Activated CD8-positive, alpha-beta memory T cell treated with anti-CD3 and anti-CD28 coated beads for 48 hours (primary cell): ENCODE data around the gene COPS7A.

Experiments
- DNase-seq, 3 experiments: peaks; one replicate each; pipeline ENCODE4 v3.0.0-alpha.2; 2020; ENCODE audit warnings: low read depth in 2 of 3, low spot score in 2 of 3

The COPS7A gene

DNA sequence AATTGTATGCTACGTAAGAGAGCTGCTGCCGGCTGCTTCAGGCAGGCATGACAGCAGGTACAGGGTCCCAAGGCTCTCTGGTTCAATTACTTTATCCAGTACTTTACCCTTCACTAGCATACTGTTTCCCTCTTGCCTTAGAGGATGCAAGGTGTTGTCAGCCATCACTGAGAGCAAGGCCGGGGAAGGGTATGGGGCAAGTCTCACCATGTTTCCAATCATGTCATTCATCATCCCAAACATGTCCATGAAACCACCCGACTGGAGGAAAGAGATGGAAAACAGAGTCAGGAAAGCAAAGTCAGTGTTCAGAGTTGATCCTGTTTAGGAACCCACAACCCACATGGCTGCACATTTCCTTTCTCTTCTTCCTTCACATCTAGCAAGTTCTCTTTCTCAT lies 26.7 kb downstream of the COPS7A start:
- no peak for DNase-seq

- DNase-seq, result no peak
These were observed 27.9 kb downstream of the COPS7A start for GRCh38 chr12:6751767-6752166.

- DNase-seq, result no peak
These were observed 28.5 kb downstream of the COPS7A start for GRCh38 chr12:6752167-6752920.

GRCh38 chr12:6752921-6753771 lies 29.3 kb downstream of the COPS7A start, which contains the start of gene MLF2:
Gene MLF2 (minus strand): TSS chr12:6753141. CDS start chr12:6752334, 807 bp downstream.
- DNase-seq, result peak; percentile 93 to 96 (median 96)

DNA sequence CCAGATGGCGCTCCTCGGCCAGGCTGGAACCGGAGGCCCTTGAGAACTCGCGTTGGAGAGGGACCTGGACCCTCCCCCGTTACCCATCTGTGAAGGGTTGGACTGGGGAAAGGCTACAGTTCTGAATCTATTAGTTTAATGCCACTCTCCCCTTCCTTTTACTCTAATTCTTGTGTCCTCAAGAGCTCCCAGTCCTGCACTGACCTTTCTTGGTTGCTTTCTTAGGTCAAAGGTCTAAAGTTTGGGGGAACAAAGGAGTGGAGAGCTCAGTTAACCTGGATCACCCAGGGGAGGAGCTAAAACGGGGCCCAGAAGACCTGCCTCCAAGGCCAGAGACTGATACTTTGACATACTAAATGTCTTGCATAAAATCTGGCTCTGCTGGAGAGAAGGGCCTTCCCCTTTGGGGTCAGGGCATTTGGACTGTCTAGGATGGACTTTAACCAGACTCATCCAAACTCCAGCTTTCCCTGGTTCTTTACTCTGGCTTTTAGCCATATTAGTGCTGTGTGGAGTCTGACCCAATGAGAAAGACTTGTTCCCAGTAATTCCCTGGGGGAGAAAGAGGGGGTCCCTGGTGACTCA lies 30.0 kb downstream of the COPS7A start:
- no peak for DNase-seq

GRCh38 chr12:6754411-6754810 lies 30.6 kb downstream of the COPS7A start:
- DNase-seq, result no peak

DNA sequence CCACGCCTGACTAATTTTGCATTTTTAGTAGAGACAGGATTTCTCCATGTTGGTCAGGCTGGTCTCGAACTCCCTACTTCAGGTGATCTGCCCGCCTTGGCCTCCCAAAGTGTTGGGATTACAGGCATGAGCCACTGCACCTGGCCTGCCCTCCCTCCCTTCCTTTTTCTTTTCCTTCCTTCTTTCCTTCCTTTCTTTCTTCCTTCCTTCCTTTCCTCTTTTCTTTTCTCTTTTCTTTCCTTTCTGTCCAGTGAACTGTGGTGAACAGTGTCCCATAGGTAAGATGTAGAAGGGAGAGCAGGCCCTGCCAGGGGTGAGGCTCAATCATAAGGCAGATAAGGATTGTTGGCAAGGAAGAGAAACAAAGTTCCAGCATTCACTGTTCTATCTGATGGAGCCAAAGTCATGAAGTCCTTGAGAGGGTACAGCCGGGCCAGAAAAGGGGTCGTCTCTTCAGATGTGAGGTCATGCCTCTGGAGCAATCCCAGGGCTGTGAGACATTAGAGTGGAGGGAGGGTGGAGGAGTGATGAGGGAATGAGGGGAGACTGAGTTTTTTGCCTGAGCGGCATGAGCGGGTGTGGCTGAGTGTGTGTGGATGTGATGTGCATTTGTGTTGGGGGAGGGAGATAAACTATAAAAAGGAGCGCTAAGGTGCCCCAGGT lies 33.3 kb downstream of the COPS7A start:
- no peak for DNase-seq

GRCh38 chr12:6758506-6759095 lies 34.8 kb downstream of the COPS7A start:
- no peak for DNase-seq

GRCh38 chr12:6759741-6760140 lies 35.9 kb downstream of the COPS7A start:
- DNase-seq, result no peak

- DNase-seq, result no peak
These were observed 39.5 kb downstream of the COPS7A start for GRCh38 chr12:6763380-6763779.

DNA sequence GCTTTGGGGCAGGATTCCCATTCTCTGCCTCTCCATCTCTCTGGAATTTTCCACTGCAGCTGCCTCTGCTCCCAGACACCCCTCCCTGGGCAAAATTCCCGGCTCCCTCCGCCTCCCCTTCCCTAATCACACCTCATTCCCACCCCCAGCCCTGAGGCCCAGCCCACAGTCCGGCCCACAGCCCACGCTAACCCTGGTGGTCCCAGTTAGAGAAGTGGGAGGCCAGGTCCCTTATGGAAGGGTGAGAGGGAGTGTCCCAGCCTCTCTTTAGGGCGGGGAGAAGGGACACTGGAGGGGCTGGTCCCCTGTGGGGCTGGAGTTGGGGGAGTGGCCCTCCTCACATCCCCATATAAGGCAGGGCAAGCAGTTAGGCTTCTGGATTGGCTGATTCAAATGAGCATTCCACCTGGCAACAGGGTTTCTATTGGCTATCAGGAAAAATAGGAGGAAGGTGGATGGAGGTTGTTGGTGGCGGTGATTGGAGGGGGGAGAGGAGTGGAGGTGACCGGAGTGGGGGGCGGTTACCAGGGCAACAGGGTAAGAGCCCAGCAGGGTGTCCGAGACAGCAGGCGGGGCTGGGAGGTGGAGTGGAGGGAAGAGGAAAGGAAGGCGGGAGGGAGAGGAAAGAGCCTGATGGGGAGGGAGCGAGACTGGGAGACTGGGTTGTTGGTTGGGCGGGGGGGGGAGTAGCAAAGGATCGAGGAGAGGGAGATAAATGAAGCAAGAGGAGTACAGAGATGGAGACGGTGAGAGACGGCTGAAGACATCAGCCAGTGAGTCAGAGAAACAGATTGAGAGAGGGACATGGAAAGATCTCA lies 40.4 kb downstream of the COPS7A start:
- no peak for DNase-seq

- DNase-seq, result no peak
These were observed 41.3 kb downstream of the COPS7A start for GRCh38 chr12:6765048-6765633.

DNA sequence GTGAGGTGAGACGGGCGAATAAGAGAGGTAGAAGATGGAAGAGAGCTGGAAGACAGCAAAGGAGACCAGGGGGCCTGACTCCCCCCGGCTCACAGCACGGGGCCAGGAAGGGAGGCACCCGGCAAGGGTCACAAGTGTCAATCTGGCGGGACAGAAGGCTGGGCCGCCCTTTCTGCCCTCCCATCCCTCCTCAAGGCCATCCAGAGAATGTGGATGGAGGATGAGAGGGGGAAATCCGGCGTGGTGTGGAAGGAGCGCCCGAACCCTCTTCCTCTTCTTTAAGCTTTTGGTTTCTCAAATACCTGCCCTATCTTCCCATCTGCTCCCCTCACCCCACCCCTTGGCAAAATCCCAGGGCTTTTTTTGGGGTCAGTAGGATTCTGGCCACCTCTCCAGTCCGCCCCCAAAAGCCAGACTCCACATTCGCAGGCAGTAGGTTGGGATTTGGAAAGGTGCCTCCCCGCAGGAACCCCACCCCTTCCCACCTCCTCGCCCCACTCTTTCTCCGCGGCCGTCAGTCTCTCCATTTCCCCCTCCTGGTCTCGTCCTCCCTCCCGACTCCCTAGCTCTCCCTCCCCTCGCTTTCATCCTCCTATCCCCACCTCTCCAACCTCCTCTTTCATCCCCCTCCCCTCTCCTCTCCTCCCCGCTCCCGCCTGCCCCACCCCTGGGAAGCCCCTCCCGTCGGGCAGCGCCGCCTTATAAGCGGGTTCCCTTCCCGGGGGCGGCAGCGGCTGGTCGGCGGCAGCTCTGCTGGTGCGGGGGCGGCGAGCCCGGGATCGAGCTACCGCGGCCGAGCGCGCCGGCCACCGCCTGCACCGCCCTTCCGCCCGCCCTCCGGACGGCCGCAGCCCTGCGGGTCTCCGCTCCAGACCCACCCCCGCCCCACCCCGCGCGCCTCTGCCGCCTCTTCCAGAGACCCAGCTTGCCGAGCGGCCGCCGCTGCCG lies 42.1 kb downstream of the COPS7A start, which contains the start of gene PTMS:
PTMS (plus strand) TSS at position 730 of the 948 bp plus-strand sequence. CDS start 343 bp downstream, outside the sequence.
- DNase-seq, result no peak

- no peak for DNase-seq
These were observed 43.0 kb downstream of the COPS7A start for GRCh38 chr12:6766651-6767349.

DNA sequence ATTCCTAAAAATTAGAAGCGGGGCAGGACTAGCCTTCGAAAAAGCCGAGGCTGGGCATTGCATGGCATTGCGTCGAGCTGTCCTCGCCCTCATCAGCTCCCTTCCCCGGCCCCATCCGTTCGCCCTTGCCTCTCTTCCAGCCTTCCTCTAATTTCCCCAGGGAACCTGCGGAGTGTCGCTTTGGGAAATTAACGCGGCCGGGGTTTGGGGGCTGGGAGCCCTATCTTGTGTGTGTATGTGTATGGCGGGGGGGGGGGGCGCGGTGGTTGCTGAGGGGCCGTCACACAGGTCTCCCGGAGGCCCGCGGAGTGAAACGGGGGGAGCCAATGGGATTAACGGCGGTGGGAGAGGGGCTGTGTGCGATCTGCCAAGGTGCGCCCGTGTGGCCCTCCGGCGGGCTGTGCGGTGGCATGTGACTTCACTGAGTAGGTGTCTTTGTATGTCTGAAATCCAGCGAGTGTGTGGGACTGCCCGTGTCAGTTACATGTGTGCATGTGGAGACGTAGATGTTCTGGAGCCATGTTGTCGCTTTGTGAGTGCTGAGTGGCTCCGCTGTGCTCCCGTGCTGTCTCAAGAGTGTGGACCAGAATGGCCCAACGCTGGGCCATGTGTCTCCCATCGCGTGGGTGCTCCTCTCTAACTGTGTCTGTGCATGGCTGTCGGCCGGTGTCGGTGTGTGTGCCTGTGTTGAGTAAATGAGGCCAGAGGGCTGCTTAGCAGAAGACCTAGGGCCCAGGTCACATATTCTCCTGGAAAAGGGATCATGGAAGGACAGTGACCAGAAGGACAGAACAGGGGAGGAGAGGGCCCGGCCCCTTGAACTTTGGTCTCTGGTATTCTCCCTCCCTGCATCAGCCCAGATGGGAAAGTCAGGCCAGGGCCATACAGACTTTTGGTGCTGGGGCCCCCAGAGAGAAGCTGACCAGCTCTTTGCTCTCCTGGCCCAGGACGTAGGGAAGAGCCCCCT lies 43.8 kb downstream of the COPS7A start:
- no peak for DNase-seq

- no peak for DNase-seq
These were observed 44.6 kb downstream of the COPS7A start for GRCh38 chr12:6768437-6768914.

- no peak for DNase-seq
These were observed 45.1 kb downstream of the COPS7A start for GRCh38 chr12:6768990-6769389.
